NCI-H82 (cell line): Measurements from ENCODE around the gene SPRYD3.
"Not testable (repeated sequence)": the region's sequence is repeated elsewhere in the genome, so short reads cannot be mapped to it uniquely, and the experiment has no call there.

Experiments
- DNase-seq: peaks from one replicate; lab custom pipeline; 2025; lab: John Stamatoyannopoulos, UW

Gene SPRYD3

DNA sequence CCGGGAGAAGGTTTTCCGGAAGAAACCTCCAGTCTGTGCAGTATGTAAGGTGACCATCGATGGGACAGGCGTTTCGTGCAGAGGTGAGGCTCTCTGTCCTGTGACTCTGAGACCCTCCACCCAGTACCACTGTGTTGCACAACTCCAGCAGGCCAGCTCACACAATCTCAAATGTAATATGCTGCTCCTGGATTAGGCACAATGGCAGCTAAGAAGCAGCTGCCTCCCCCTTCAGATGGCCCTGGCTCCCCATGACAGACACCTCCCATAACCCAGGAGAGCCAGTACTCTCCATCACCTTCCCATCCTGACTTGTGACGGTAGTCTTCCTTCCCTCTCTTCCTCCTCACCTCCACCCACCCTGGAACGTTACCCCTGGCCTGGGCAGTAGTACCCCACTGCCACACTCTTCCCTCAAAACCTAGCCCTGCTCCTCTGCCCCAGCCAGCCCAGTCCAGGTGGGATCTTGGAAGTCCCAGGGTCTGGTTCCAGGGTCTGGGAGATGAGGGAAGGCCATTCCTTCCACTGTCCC lies 27.2 kb downstream of the SPRYD3 start:
- DNase-seq = no peak

DNA sequence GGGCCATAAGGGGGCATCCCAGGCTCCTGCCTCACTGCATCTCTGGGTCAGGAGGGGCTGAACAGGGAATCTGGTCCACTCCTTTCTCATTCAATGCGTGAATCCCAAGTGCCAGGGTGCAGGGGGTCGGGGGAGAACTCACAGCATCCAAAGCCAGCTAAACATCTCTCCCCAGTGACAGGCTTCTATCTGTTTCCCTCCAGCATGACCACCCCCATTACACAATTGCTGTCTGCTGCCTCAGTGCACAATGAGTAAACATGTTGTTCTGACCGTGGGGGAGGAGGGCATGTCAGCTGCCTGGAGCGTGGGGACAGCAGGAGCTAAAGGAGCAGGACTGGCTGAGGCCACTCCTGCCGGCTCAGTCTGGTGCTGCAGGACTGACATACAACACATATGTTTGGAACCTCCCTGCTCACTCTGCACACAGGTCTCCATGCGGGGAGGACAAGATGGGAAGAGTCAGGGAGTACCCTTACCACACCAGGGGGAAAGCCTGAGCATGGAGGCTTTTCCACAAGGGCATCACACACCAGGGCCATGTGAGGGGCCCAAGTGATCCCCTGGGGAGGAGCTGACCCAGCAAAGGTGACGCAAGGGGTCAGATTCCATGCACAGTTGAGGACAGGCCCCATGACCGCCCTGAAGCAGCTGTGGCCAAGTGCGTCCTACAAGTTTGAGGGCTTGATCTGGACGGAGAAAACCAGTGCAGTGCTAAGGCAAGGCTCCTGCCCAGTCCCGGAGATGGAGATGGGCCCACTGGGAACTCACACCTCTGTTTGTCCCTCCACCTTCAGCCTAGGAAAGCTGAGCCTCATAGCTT lies 27.9 kb downstream of the SPRYD3 start:
- DNase-seq = peak; percentile 28

DNA sequence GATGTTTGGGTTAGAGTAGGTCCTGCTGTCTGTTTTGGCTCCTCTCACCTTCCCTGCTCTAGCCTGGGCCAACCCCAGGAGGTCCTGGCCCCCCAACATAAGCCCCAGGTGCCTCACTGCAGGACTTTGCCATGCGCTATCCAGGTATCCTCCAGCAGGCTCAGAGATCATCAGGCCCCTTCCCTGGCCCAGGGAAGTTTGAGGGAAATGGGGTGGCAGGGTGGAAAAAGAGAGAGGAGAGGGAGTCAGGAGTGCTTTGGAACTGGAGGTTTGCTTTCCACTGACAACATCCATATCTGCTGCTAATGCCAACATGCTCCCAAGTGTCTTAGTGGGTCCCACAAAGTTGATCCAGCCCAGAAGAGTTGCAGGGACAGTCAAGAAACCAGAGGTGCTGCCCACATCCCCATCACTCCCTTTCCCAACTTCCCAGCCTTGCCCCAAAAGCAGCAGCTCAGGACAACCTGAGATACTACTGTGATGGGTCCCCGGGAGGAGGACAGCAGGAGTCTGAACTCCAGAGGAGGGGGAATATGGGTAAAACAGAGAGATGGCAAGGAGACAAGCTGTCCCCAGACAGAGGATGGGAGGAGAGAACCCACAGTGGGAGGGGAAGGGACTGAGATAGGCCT lies 28.6 kb downstream of the SPRYD3 start:
- no peak for DNase-seq

DNA sequence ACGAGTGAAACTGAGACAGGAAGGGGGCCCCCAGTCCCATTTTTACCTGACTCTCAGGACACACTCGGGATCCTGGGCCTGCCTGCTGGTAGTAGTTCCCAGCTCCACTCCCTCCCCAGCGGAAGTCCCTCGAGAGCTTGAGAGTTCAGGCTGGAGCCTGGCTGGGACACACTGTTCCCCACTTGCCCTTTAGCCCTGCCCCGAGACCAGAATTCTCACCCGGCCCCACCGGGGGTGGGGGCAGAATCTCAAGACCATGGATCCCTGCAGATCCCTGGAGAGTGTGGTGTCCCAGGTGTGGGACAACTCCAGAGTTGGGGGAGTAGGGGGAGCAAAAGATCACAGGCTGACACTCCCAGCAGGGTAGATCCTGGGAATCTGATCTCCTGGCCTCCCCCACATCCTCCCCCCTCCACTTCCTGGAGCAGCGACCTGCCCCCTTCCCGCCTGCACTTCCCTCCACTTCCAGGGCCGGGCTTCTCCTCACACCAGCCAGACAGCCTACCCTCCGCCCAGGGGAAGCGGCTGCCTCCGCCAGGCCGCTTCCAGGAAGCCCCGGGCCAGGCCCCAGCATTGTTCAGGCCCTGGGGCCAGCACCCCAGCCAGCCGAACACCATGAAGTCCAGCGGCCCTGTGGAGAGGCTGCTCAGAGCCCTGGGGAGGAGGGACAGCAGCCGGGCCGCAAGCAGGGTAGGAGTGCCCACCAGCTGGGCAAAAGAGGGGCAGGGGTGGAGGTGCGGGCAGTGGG lies 29.4 kb downstream of the SPRYD3 start, which contains the start of gene TNS2:
Gene TNS2 (plus strand): TSS at position 495 of the 748 bp plus-strand sequence. CDS start 121 bp downstream, at position 616.
- DNase-seq = peak; percentile 59

DNA sequence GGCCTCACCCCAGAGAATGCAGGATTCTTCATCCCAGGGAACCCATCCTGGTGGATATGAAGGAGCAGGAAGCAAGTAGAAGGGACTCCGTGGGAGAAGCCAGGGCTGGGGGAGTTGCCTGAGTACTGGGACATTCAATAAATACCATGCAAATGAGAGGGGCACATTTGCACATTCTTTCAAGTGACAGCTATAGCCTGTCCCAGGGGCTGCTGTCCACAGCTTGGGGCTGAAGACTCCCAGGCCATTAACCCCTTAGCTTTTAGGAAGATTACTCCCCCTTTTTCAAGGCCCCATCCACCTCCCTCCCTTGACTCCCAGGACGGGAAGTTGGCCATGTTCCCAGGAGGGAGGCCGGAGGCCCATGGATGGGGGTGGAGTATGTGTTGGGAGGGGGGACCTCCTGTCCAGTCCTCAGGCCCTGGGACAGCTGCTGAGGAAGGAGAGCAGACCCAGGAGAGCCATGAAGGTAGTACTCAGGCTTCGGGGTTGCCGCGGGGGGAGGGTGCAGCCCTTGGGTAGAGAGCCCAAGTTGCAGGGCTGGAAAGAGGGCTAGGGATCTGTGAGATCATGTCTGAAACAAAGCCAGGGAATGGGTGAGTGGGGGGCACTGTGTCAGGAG lies 30.3 kb downstream of the SPRYD3 start:
- no peak for DNase-seq

DNA sequence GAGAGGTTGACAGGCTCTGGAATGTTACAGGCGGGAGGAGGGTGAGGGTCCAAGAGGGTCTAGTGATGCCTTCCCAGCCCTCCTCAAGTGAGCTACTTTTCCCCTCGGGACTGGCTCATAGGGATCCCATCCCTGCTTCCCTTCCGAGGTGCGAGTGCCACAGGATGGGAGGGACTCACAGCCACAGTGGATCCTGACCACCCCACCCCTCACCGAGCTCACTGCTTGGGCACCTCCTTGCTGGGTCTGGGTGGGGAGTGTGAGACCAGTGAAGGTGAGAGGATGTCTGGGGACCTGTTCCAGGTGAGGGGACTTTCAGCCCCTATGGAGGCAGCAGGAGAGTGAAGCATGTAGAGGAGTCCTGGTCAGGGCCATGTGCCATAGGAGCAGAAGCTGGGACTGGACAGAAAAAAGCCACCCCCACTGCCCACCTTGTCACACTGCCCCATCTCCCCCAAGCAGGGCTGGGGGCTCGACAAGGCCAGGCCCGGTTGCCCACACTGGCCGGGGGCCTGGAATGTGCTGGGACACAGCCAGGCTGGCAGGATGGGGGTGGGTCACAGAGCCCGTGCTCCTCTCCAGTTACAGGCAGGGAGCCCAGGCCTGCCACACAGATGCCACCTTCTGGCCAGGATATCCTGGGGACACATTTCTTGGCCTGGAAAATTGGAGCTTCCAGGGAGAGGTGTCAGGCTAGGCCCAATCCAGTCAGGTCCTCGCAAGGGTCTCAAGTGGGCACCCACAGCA lies 31.0 kb downstream of the SPRYD3 start:
- DNase-seq = peak; percentile 47

DNA sequence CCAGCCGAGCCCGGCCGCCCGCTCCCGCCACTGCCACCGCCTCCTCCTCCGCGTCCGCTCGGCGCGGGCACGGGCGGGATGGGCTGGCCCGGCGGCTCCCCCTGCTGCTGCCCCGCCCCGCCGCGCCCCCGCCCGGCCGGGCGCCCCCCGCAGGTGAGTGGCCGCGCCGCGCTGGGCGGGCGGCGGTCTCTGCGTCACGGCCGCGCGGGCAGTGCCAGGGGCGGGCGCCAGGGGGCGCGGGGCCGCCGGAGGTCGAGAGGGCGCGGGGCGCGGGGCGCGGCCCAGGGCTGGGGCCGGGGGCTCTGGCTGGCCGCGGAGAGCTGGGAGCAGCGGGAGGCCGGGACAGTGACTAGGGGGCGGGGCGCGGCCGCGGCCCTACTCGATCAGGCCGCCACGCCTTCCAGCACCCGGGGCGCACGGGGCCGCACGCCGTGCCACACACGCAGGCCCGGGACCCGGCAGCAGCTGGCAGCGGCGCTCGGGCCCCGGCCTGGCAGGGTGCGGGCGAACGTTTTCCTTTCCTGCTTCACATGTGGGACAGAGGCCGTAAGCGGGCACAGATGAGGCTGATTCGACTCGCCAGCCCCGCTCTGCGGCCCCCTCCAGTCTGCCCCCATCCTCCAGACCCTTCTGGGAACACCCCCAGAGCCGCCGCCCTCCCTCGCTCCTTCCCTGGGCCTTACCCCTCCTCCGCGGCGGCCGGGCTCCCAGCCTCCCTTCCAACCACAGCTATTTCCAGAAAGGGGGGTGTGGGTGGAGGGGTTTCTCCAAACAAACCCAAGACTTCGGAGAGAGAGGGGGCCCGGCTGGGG lies 31.8 kb downstream of the SPRYD3 start:
- DNase-seq = peak; percentile 78

DNA sequence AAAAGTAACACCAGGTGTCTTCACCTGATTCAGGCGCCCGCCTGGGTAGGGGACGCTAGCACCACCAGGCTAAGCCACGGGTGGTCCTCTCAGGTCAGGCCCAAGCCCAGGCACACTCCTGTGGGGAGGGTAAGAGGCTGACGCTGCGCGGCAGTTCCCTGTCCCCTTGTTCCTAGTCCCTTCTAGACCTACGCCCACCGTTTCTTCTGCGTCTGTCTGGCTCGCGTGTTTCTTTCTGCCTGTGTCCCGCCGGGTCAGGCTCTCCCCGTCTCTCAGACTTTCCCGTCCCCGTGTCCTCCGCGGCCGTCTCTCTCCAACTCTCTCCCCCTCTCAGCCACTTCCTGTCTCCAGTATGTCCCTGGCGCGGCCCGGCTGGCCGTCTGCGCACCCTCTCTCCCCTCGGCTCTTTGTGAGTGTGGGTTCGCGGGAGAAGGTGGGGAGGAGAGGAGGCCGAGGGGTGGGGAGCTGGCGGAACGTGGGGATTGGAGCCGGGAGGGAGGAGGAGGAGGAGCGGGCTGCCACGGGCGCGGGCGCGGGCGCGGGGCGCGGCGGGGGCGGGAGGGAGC lies 32.5 kb downstream of the SPRYD3 start:
- peak; percentile 78 for DNase-seq

DNA sequence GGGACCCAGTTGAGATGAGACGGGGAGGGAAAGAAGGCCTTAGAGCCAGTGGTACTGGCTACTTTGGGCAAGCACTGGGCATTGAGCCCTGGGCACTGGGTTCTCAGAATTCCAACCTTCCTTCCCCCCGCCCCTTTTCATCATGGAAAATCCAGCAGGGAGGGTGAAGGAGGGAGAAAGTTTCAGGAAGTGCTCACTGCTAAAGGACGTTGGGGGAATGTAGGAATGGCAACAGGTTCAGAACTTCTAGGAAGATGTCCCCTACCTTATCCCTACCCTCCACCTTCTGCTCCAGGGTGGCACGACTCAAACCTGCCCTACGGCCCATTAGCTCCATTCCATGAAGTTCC lies 33.5 kb downstream of the SPRYD3 start:
- no peak for DNase-seq

DNA sequence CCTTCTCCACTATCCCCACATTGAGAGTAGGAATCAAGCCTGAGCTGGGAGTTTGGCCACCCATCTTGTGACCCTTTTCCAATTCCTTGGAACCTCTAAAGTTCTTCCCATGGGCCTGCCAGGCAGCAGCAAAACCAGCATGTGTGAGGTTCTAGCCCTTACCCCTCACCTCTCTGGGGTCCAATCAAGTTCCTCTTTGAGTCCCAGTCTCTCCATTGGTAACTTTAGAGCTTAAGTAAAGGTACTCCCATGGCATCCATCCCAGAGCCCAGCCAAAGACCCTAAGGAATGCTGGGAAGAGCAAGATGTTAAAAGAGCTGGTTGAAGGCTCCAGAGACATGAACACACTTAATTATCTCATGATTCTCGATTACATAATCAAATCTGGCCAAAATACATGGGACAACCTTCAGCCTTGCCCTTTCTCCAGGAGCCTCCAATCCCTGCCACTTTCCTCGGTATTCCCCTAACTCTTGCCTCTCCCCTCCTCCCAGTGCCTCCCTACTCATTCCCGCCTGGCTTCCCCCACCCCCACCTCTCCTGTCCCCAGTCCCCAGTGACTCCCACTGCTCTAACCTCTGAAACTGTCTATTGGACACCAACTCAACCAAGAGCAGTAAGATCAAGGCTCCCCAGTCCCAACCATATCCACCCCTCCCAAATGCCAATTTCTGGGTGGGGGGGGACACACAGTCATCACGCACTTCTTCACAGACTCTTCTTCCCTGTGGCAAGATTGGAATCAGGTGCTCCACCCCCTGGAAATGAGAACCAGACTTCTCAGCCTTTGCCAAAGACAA lies 34.1 kb downstream of the SPRYD3 start:
- DNase-seq = no peak

DNA sequence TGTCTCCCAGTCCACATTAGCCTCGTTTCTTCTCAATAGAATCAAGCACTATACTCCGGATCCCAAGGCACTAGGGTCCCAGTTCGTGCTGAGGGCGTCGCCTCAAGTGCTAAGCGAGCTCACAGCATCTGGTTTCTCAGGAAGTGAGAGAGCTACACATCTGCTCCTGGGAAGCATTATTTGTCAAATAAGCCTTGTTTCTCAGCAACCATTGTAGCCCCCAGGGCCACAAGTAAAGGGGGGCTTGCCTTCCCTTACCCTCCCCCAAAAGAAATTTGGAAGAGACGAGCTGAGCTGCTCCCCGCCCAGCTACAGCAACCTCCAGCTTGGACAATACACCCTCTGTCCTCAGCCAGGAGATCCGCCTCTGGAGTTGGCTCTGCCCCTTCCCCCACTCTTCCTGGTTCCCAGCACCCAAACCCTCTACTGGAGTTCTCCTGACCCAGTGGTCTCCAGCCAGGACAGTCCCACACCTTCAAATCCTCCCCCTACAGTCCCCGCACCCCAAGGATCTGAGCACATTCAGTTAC lies 35.1 kb downstream of the SPRYD3 start:
- DNase-seq = peak; percentile 54

DNA sequence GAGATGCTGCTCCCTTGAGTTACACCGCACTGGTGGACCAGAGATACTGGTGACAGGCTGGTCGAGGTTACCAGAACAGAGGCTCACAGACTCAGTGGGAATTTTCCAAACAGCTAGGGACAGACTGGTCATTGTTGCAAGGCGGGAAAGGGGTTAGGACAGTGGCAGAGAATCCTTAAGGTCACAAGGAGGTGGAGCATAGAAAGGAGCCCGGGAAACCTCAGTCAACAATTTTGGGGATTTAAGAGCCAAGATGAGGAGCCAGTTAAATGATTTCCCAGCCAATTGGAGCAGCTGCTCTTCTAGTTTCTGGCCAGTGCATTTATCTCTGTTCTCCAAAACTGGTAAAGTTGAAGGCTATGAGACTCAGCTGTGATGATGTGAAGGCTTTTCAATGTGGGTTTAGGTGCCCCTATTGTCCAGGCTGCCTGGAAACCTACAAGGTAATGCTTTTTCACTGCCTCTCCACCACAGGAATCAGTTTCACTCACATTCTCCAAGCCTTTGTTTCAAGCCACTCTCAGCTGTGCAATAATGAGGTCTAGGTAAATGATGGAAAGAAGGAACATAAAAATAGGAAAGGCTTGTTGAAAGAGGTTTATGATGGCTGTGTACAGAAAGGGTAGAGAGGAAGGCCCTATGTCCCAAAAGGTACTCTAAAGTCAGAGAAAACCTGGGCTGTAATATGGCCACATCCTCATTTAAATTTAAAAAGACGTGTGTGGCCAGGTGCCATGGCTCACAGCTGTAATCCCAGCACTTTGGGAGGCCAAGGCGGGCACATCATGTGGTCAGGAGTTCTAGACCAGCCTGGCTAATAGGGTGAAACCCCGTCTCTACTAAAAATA lies 36.4 kb downstream of the SPRYD3 start:
- peak; percentile 52 for DNase-seq

DNA sequence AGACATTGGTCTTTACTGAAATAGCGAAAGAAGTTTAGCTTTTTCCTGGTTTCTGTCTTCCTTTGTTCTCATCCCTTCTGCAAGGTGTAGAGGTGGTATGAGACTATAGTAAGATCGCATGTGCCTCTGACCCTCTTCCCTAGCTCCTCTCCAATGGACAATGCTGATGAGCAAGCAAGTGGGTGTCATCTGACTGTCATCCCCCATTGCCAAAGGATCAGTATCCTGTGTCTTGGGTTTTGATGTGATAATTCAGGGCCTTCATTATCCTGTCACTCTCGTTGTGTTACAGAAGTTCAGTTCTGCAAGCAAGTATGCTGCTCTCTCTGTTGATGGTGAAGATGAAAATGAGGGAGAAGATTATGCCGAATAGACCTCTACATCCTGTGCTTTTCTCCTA lies 39.3 kb downstream of the SPRYD3 start:
- DNase-seq = no peak

DNA sequence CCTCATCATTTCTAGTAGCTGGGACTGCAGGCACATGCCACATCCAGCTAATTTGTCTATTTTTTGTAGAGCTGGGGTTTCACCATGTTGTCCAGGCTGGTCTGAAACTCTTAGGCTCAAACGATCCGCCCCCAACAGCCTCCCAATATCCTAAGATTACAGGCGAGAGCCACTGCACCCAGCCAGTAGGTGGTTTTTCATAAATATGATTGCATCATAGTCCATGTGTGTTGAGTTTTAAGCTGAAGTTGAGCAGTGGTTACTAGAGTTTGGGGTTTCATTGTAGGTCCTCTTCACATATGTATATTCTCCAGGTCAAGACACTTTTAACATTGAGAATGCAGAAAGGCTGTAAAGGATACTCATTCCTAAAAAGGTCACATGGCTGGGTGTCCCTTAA lies 42.4 kb downstream of the SPRYD3 start:
- no peak for DNase-seq

DNA sequence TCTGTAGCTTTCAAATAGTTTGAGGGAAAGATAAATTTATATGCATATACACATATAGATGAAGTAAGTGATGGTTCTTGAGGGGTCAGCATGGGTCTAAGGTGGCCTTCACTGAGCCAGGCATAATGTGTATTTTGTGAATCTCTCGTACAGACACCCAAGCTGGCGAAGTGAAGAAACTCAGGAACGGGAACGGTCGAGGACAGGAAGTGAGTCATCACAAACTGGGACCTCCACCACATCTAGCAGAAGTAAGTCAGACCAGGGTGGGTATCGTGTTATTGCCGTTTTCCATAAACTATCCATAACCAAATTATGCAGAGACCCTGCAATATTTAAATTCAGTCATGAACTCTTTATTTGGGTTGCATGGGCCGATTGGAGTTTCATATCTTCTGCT lies 44.7 kb downstream of the SPRYD3 start:
- no peak for DNase-seq

DNA sequence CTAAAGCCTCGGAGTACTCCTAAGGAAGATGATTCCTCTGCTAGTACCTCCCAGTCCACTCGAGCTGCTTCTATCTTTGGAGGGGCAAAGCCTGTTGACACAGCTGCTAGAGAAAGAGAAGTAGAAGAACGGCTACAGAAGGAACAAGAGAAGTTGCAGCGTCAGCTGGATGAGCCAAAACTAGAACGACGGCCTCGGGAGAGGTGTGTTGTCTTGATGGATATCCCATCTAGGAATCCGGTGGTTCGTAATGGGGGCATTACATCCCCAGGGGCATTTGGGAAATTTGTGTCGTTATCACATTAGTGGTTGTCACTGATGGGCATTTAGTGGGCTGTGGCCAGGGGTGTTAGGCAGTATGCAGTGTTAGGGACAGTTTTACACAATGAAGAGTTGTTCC lies 45.4 kb downstream of the SPRYD3 start:
- not testable (repeated sequence) for DNase-seq

DNA sequence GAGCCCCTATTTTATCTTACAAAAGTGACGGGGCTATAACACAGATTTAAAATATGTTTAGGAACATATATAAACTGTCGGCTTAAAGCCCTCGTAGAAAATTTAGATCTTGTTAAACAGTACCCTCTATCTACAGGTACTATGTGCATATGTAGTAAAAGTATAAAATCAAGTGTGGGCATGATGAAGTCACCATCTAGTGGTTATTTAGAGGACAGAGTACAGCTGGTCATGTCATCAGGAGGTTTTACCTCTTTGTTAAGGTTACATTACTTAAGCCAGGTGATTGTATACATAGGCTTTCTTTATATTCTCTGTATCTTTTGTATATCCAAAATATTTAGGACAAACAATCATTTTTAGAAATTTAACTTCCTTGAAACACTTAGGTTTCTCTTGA lies 47.6 kb downstream of the SPRYD3 start:
- no peak for DNase-seq

DNA sequence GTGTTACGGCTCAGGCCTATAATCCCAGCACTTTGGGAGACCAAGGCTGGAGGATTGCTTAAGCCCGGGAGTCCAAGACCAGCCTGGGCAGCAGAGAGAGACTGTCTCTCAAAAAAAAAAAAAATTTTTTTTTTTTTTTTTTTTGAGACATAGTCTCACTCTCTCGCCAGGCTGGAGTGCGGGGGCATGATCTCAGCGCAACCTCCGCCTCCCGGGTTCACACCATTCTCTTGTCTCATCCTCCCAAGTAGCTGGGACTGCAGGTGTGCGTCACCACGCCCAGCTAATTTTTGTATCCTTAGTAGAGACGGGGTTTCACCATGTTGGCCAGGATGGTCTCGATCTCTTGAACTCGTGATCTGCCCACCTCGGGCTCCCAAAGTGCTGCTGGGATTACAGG lies 52.2 kb downstream of the SPRYD3 start:
- not testable (repeated sequence) for DNase-seq
